ENCODE data around the gene P4HA3. TPM values are rescaled to one million over a fixed set of nuclear protein-coding genes. Genes with fewer than 3 reads are reported as not detected.
A peak's percentile ranks its signal among the peaks of the same experiment; 100 is the strongest.

The P4HA3 gene
- total and polyA plus RNA-seq, 7 donors = 0.03 to 2.2 (median 0.22) TPM; not detected in 1

GRCh38 chr11:74283580-74284180 is 27.8 kb downstream of the P4HA3 start:
- ATAC-seq (no peak), DNase-seq (no peak)
- Histone ChIP-seq H3K27me3 (ENCODE audit: insufficient read depth in 3 of 3, low read length in 2 of 3) (no peaks in the 10 kb centered on the region), H3K4me1 (no peaks in the 10 kb centered on the region), H3K9me3 (no peaks in the 10 kb centered on the region), H3K27ac (no peak overlapping the region), H3K4me3 (no peak overlapping the region), H3K36me3 (ENCODE audit: insufficient read depth in 1 of 2, low read depth in 1 of 2) (no peaks in the 10 kb centered on the region)
- TF ChIP-seq CTCF (IDR thresholded peaks at IDR 0.05) = no peak
- intact Hi-C loops (cut with DNase I) = no loop called here
- WGBS, 3 donors = 69 to 84% (median 70%) methylated on average over 3 of the region's 3 CpGs

- intact Hi-C loops (cut with DNase I) = no loop called here
Measured at GRCh38 chr11:74282914-74283371, 28.5 kb downstream of the P4HA3 start.

GRCh38 chr11:74282421-74282820 is 29.0 kb downstream of the P4HA3 start:
- intact Hi-C loops (cut with DNase I) = no loop called here
- WGBS, 3 donors = 70 to 96% (median 89%) methylated on average over 3 of the region's 3 CpGs
- ATAC-seq (no peak), DNase-seq (no peak)
- H3K4me1 ChIP-seq = no peaks in the 10 kb centered on the region
- H3K9me3 ChIP-seq = no peaks in the 10 kb centered on the region
- no peaks in the 10 kb centered on the region for H3K27me3 ChIP-seq (ENCODE audit: insufficient read depth in 3 of 3, low read length in 2 of 3)
- TF ChIP-seq CTCF (IDR thresholded peaks at IDR 0.05) = no peak
- no peaks in the 10 kb centered on the region for H3K36me3 ChIP-seq (ENCODE audit: insufficient read depth in 1 of 2, low read depth in 1 of 2)
- no peak overlapping the region for H3K4me3 ChIP-seq
- no peak overlapping the region for H3K27ac ChIP-seq

More at GRCh38 chr11:74282914-74283371, 28.5 kb downstream of the P4HA3 start:
- Histone ChIP-seq H3K4me3 (no peak overlapping the region), H3K27me3 (ENCODE audit: insufficient read depth in 3 of 3, low read length in 2 of 3) (no peaks in the 10 kb centered on the region), H3K27ac (no peak overlapping the region), H3K36me3 (ENCODE audit: insufficient read depth in 1 of 2, low read depth in 1 of 2) (no peaks in the 10 kb centered on the region), H3K9me3 (no peaks in the 10 kb centered on the region), H3K4me1 (no peaks in the 10 kb centered on the region)
- DNase-seq = no peak
- 47 to 63% (median 50%) methylated on average over 5 of the region's 5 CpGs for WGBS, 3 donors
- no peak for ATAC-seq
- TF ChIP-seq CTCF (IDR thresholded peaks at IDR 0.05) = no peak

GRCh38 chr11:74280494-74280893 is 30.9 kb downstream of the P4HA3 start:
- Histone ChIP-seq H3K27me3 (ENCODE audit: insufficient read depth in 3 of 3, low read length in 2 of 3) (no peaks in the 10 kb centered on the region), H3K27ac (no peak overlapping the region), H3K9me3 (no peaks in the 10 kb centered on the region), H3K4me3 (no peak overlapping the region), H3K4me1 (no peaks in the 10 kb centered on the region), H3K36me3 (ENCODE audit: insufficient read depth in 1 of 2, low read depth in 1 of 2) (no peaks in the 10 kb centered on the region)
- intact Hi-C loops (cut with DNase I) = no loop called here
- no peak for ATAC-seq
- DNase-seq = no peak
- no peak for TF ChIP-seq CTCF (IDR thresholded peaks at IDR 0.05)

DNA sequence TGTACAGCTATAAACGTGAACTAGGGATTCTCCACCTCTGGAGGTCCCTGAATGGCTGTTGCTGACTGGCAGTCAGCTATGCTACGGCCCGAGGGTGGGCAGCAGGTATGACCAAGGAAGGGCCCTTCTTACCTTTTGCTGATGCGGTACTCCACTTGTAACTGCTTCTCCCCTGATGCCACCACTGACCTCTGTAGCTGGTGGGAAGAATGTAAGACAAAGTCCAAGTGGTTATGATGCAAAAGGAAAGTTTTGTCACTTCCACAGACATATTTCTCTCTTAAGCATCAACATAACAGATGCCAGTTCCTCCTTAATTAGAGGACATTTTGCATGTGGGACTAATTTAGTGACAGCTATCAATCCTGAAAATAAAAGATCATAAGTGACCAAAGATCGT is 32.2 kb downstream of the P4HA3 start:
- 74 to 83% (median 78%) methylated on average over 5 of the region's 5 CpGs for WGBS, 3 donors

More for the DNA sequence above, 32.2 kb downstream of the P4HA3 start:
- Histone ChIP-seq H3K9me3 (no peaks in the 10 kb centered on the region), H3K4me3 (no peak overlapping the region), H3K27ac (no peak overlapping the region), H3K36me3 (ENCODE audit: insufficient read depth in 1 of 2, low read depth in 1 of 2) (no peaks in the 10 kb centered on the region), H3K27me3 (ENCODE audit: insufficient read depth in 3 of 3, low read length in 2 of 3) (no peaks in the 10 kb centered on the region), H3K4me1 (no peaks in the 10 kb centered on the region)
- no peak for TF ChIP-seq CTCF (IDR thresholded peaks at IDR 0.05)
- DNase-seq = no peak
- ATAC-seq = peak in 1 of 4 donors; percentile 18
- intact Hi-C loops (cut with DNase I) = no loop called here
